Measurements from ENCODE around the gene STK26.

Gene STK26

GRCh38 chrX:132107291-132107690 is 84.2 kb downstream of the STK26 start:
- no peaks in the 10 kb centered on the region for H4K20me1 ChIP-seq (ENCODE audit: insufficient read depth, low read length, poor library complexity, severe bottlenecking)
- TF ChIP-seq EZH2phosphoT487 (IDR thresholded peaks at IDR 0.05; ENCODE audit: borderline replicate concordance): no peak
- TF ChIP-seq, protein P1, sequence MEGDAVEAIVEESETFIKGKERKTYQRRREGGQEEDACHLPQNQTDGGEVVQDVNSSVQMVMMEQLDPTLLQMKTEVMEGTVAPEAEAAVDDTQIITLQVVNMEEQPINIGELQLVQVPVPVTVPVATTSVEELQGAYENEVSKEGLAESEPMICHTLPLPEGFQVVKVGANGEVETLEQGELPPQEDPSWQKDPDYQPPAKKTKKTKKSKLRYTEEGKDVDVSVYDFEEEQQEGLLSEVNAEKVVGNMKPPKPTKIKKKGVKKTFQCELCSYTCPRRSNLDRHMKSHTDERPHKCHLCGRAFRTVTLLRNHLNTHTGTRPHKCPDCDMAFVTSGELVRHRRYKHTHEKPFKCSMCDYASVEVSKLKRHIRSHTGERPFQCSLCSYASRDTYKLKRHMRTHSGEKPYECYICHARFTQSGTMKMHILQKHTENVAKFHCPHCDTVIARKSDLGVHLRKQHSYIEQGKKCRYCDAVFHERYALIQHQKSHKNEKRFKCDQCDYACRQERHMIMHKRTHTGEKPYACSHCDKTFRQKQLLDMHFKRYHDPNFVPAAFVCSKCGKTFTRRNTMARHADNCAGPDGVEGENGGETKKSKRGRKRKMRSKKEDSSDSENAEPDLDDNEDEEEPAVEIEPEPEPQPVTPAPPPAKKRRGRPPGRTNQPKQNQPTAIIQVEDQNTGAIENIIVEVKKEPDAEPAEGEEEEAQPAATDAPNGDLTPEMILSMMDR (conservative IDR thresholded peaks at IDR 0.05; ENCODE audit: low read length): no peak
- H3K9me3 ChIP-seq (ENCODE audit: insufficient read depth, low read depth, low read length): no peaks in the 10 kb centered on the region
- H3K27me3 ChIP-seq (ENCODE audit: insufficient read depth, low read length, poor library complexity, severe bottlenecking): no peaks in the 10 kb centered on the region
- no peaks in the 10 kb centered on the region for H3K36me3 ChIP-seq (ENCODE audit: insufficient read depth, low read length)
- no peaks in the 10 kb centered on the region for H3K9me2 ChIP-seq (replicated peaks; ENCODE audit: low read depth, low read length)
- H3K4me1 ChIP-seq (ENCODE audit: insufficient read depth, low read length, poor library complexity, severe bottlenecking): no peaks in the 10 kb centered on the region
- no peaks in the 10 kb centered on the region for H3K79me2 ChIP-seq (ENCODE audit: insufficient read depth, low read length)
- H2AFZ ChIP-seq (ENCODE audit: low read length): no peak overlapping the region
- no peak overlapping the region for H3K4me2 ChIP-seq (ENCODE audit: low read depth, low read length, poor library complexity, severe bottlenecking)
- H3K9ac ChIP-seq (ENCODE audit: low read depth, low read length, poor library complexity, severe bottlenecking): no peak overlapping the region
- no peak overlapping the region for H3K4me3 ChIP-seq (ENCODE audit: low read length, poor library complexity, severe bottlenecking)
- no peaks in the 10 kb centered on the region for H3F3A ChIP-seq (ENCODE audit: low read depth)

GRCh38 chrX:132114607-132115006 is 91.5 kb downstream of the STK26 start:
- H3K9me2 ChIP-seq (replicated peaks; ENCODE audit: low read depth, low read length): no peaks in the 10 kb centered on the region
- H3K9me3 ChIP-seq (ENCODE audit: insufficient read depth, low read depth, low read length): no peaks in the 10 kb centered on the region
- no peaks in the 10 kb centered on the region for H3K4me1 ChIP-seq (ENCODE audit: insufficient read depth, low read length, poor library complexity, severe bottlenecking)
- no peak overlapping the region for H2AFZ ChIP-seq (ENCODE audit: low read length)
- no peaks in the 10 kb centered on the region for H3K27me3 ChIP-seq (ENCODE audit: insufficient read depth, low read length, poor library complexity, severe bottlenecking)
- no peak overlapping the region for H3K4me3 ChIP-seq (ENCODE audit: low read length, poor library complexity, severe bottlenecking)
- no peaks in the 10 kb centered on the region for H3K79me2 ChIP-seq (ENCODE audit: insufficient read depth, low read length)
- H4K20me1 ChIP-seq (ENCODE audit: insufficient read depth, low read length, poor library complexity, severe bottlenecking): no peaks in the 10 kb centered on the region
- no peaks in the 10 kb centered on the region for H3K36me3 ChIP-seq (ENCODE audit: insufficient read depth, low read length)
- H3F3A ChIP-seq (ENCODE audit: low read depth): no peaks in the 10 kb centered on the region
- no peak overlapping the region for H3K9ac ChIP-seq (ENCODE audit: low read depth, low read length, poor library complexity, severe bottlenecking)
- H3K4me2 ChIP-seq (ENCODE audit: low read depth, low read length, poor library complexity, severe bottlenecking): no peak overlapping the region
- TF ChIP-seq, protein P1 (conservative IDR thresholded peaks at IDR 0.05; ENCODE audit: low read length): no peak
- TF ChIP-seq EZH2phosphoT487 (IDR thresholded peaks at IDR 0.05; ENCODE audit: borderline replicate concordance): no peak

DNA sequence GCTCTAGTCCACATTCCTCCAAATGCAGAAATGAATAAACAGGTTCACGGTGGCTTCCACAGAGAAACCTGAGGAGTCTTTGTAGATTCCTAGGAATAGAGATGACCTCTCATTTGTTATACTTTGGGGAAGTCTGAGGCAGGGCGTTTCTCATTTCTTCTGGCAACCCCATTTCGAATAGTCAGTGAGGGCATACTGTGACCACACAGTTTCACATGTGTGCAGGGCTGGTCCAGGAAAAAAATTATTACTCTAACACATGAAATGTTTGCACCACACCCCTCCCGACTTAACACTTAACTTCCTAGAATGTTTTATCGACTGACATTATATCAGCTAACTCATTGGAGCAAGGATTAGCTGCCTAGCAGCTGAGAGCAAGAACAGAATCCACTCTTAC is 92.7 kb downstream of the STK26 start:
- H3K27me3 ChIP-seq (ENCODE audit: insufficient read depth, low read length, poor library complexity, severe bottlenecking): no peaks in the 10 kb centered on the region
- H3K36me3 ChIP-seq (ENCODE audit: insufficient read depth, low read length): no peaks in the 10 kb centered on the region
- no peaks in the 10 kb centered on the region for H4K20me1 ChIP-seq (ENCODE audit: insufficient read depth, low read length, poor library complexity, severe bottlenecking)
- H3K9ac ChIP-seq (ENCODE audit: low read depth, low read length, poor library complexity, severe bottlenecking): no peak overlapping the region
- H3K4me2 ChIP-seq (ENCODE audit: low read depth, low read length, poor library complexity, severe bottlenecking): no peak overlapping the region
- no peaks in the 10 kb centered on the region for H3K4me1 ChIP-seq (ENCODE audit: insufficient read depth, low read length, poor library complexity, severe bottlenecking)
- H3K9me2 ChIP-seq (replicated peaks; ENCODE audit: low read depth, low read length): no peaks in the 10 kb centered on the region
- no peaks in the 10 kb centered on the region for H3K79me2 ChIP-seq (ENCODE audit: insufficient read depth, low read length)
- H3F3A ChIP-seq (ENCODE audit: low read depth): no peaks in the 10 kb centered on the region
- TF ChIP-seq, protein P1 (conservative IDR thresholded peaks at IDR 0.05; ENCODE audit: low read length): no peak
- TF ChIP-seq EZH2phosphoT487 (IDR thresholded peaks at IDR 0.05; ENCODE audit: borderline replicate concordance): no peak
- H2AFZ ChIP-seq (ENCODE audit: low read length): no peak overlapping the region
- H3K4me3 ChIP-seq (ENCODE audit: low read length, poor library complexity, severe bottlenecking): no peak overlapping the region
- H3K9me3 ChIP-seq (ENCODE audit: insufficient read depth, low read depth, low read length): no peaks in the 10 kb centered on the region
